ENCODE measurements around the gene PLCD3. TPM values are rescaled to one million over a fixed set of nuclear protein-coding genes. Genes with fewer than 3 reads are reported as not detected.
"Not testable (repeated sequence)": the region's sequence is repeated elsewhere in the genome, so short reads cannot be mapped to it uniquely, and the experiment has no call there.

PLCD3 gene
- polyA plus RNA-seq, 1 experiment, result 81.6 TPM

DNA sequence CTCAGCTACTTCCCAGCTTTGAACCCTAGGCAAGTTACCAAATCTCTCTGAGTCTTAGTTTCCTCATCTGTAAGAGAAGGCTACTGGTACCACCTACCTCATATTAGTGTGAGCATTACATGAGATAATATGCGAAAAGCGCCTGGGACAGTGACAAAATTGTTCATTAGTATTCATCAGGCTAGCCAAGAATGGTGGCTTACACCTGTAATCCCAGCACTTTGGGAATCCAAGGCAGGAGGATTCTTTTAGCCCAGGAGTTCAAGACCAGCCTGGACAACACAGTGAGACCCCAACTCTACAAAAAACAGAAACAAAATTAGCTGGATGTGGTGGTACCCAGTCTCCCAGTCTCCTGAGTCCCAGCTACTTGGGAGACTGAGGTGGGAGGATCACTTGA lies 3.3 kb downstream of the PLCD3 start:
- H3K27me3 ChIP-seq (ENCODE audit: control insufficient read depth, insufficient read depth, low read length), result no peaks in the 10 kb centered on the region
- peaks cover 2% of the 10 kb centered on the region for H3K36me3 ChIP-seq (ENCODE audit: control insufficient read depth, insufficient read depth, low read length)
- DNase-seq (ENCODE audit: low read depth), result no peak
- H3K4me3 ChIP-seq (ENCODE audit: low read depth, low read length), result no peak overlapping the region
- CTCF ChIA-PET, result interaction anchor here (1.2 to 6.9 kb wide), 4 partner anchors 11 to 219 kb away, joined by 3 to 95 read pairs (median 8); no protein-coding TSS in a partner anchor
- TF ChIP-seq, protein P1, sequence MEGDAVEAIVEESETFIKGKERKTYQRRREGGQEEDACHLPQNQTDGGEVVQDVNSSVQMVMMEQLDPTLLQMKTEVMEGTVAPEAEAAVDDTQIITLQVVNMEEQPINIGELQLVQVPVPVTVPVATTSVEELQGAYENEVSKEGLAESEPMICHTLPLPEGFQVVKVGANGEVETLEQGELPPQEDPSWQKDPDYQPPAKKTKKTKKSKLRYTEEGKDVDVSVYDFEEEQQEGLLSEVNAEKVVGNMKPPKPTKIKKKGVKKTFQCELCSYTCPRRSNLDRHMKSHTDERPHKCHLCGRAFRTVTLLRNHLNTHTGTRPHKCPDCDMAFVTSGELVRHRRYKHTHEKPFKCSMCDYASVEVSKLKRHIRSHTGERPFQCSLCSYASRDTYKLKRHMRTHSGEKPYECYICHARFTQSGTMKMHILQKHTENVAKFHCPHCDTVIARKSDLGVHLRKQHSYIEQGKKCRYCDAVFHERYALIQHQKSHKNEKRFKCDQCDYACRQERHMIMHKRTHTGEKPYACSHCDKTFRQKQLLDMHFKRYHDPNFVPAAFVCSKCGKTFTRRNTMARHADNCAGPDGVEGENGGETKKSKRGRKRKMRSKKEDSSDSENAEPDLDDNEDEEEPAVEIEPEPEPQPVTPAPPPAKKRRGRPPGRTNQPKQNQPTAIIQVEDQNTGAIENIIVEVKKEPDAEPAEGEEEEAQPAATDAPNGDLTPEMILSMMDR (IDR thresholded peaks at IDR 0.05; ENCODE audit: insufficient read depth, low read depth, low read length), result no peak
- POLR2A ChIA-PET, result interaction anchor here (0.6 kb wide), 2 partner anchors 183 to 485 kb away, joined by 3 read pairs; no protein-coding TSS in a partner anchor

DNA sequence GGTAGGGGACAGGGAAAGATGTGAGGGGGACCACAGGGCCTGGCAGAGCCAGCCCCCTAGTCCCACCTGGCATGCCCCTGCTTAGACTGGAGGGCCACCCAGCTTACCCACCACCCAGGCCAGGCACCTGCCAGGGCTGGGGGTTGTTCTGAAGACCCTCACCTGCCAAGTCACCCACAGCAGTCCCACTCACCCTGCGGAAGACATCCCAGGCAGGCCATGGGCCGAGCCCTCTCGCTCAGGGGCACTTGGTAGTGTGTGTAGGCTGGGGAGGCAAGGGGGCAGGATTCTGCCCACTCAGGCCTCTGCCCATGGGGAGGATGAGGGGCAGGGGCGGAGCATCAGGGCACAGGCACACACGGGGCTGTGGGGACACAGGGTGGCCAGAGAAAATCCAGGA lies 4.0 kb downstream of the PLCD3 start:
- no peaks in the 10 kb centered on the region for H3K27me3 ChIP-seq (ENCODE audit: control insufficient read depth, insufficient read depth, low read length)
- no peak overlapping the region for H3K4me3 ChIP-seq (ENCODE audit: low read depth, low read length)
- DNase-seq (ENCODE audit: low read depth), result no peak
- peaks cover 2% of the 10 kb centered on the region for H3K36me3 ChIP-seq (ENCODE audit: control insufficient read depth, insufficient read depth, low read length)
- POLR2A ChIA-PET, result interaction anchor here (0.6 kb wide), 1 partner anchor 23 kb away, joined by 3 read pairs; no protein-coding TSS in a partner anchor
- TF ChIP-seq, protein P1 (IDR thresholded peaks at IDR 0.05; ENCODE audit: insufficient read depth, low read depth, low read length), result no peak
- CTCF ChIA-PET, result interaction anchor here (0.9 to 6.9 kb wide), 5 partner anchors 10 to 765 kb away, joined by 3 to 95 read pairs (median 4); partner anchors contain the start of genes FAM171A2 and HEXIM1

DNA sequence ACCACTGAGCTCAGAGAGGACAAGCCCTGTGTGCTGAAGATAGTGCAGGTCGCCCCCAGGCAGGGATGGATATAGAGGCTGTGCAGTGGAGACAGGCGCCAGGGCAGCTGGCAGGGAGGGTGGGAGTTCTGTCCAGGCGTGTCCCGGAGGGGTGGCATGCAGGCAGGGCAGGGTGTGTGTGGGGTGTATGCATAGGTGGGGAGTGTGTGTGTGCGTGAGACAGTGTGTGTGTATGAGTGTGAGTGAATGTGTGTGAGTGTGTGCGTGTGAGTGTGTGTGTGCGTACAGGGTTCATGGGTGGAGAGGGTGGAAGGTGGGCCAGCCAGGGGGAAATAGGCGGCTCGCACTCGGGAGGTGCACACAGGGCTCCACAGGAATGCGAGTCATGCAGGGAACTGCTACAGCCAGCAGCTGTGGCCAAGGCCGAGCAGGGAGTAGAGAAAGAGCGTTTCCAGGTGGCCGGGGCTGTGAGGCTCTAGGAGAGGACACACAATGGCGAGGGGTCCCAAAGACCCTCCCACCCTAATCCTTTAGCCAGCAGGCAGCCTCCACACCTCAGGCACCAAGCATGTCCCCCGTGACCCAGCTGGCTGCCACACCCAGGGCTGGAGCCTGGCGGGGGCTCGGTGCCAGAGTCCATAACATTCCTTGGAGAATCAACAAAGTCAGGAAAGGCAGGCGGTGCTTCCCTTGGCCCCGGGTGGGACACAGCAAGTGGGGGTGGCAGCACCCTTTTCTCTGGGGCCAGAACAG lies 4.6 kb downstream of the PLCD3 start:
- TF ChIP-seq, protein P1 (IDR thresholded peaks at IDR 0.05; ENCODE audit: insufficient read depth, low read depth, low read length), result no peak
- ChIA-PET POLR2A (interaction anchor here (0.6 kb wide), 1 partner anchor 22 kb away, joined by 3 read pairs; no protein-coding TSS in a partner anchor), CTCF (interaction anchor here (0.8 to 6.9 kb wide), 7 partner anchors 8 to 764 kb away, joined by 3 to 95 read pairs (median 4); partner anchors contain the start of genes ACBD4, FAM171A2 and HEXIM1)
- Histone ChIP-seq H3K27me3 (ENCODE audit: control insufficient read depth, insufficient read depth, low read length) (no peaks in the 10 kb centered on the region), H3K36me3 (ENCODE audit: control insufficient read depth, insufficient read depth, low read length) (peaks cover 2% of the 10 kb centered on the region), H3K4me3 (ENCODE audit: low read depth, low read length) (no peak overlapping the region)
- no peak for DNase-seq (ENCODE audit: low read depth)

DNA sequence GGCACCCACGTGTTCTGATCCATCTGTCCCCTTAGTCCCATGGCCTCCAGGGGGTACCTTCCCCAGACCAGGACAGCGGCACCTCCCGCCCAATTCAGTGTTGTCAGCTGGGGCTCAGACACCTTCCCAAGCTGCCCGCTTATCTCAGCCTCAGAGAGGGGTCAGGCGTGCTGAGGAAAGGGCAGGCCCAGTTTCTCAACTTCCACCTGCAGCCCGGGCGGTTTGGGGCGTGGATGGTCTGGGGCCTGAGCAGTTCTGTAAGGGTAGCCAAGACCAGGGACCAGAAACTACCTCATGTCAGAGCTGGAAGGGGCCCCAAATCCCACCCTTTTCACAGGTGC lies 5.1 kb downstream of the PLCD3 start:
- DNase-seq (ENCODE audit: low read depth), result no peak
- no peak overlapping the region for H3K4me3 ChIP-seq (ENCODE audit: low read depth, low read length)
- no peaks in the 10 kb centered on the region for H3K27me3 ChIP-seq (ENCODE audit: control insufficient read depth, insufficient read depth, low read length)
- H3K36me3 ChIP-seq (ENCODE audit: control insufficient read depth, insufficient read depth, low read length), result peaks cover 2% of the 10 kb centered on the region
- CTCF ChIA-PET, result interaction anchor here (0.8 to 6.9 kb wide), 6 partner anchors 8 to 207 kb away, joined by 3 to 95 read pairs (median 4); partner anchors contain the start of genes ACBD4 and HEXIM1
- POLR2A ChIA-PET, result no interaction called here
- TF ChIP-seq, protein P1 (IDR thresholded peaks at IDR 0.05; ENCODE audit: insufficient read depth, low read depth, low read length), result no peak

DNA sequence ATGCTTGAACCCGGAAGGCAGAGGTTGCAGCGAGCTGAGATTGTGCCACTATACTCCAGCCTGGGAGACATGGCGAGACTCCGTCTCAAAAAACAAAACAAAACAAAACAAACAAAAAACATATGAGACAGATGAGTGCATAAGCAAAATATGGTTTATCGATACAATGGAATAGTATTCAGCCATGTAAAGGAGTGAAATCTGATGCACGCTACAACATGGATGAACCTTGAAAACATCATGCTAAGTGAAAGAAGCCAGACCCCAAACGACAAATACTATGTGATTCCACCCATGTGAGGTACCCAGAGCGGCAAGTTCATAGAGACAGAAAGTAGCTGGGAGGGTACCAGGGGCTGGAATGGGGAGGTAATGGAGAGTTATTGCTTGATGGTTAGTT lies 6.8 kb downstream of the PLCD3 start:
- no peak overlapping the region for H3K4me3 ChIP-seq (ENCODE audit: low read depth, low read length)
- CTCF ChIA-PET, result interaction anchor here (0.9 to 2.7 kb wide), 4 partner anchors 10 to 224 kb away, joined by 3 to 12 read pairs (median 3); partner anchors contain the start of gene ACBD4
- TF ChIP-seq, protein P1 (IDR thresholded peaks at IDR 0.05; ENCODE audit: insufficient read depth, low read depth, low read length), result no peak
- POLR2A ChIA-PET, result interaction anchor here (0.6 kb wide), 1 partner anchor 595 kb away, joined by 5 read pairs; no protein-coding TSS in a partner anchor
- no peak for DNase-seq (ENCODE audit: low read depth)
- H3K27me3 ChIP-seq (ENCODE audit: control insufficient read depth, insufficient read depth, low read length), result no peaks in the 10 kb centered on the region
- peaks cover 2% of the 10 kb centered on the region for H3K36me3 ChIP-seq (ENCODE audit: control insufficient read depth, insufficient read depth, low read length)

DNA sequence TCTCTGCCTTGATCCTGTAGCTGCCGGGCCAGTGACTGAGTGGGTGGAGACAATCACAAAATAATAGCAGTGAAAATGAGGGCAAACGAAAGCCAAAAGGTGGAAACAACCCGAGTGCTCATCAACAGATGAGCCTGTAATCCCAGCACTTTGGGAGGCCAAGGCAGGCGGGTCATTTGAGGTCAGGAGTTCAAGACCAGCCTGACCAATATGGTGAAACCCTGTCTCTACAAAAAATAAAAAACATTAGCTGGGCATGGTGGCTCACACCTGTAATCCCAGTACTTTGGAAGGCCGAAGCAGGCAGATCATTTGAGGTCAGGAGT lies 7.6 kb downstream of the PLCD3 start:
- H3K27me3 ChIP-seq (ENCODE audit: control insufficient read depth, insufficient read depth, low read length); H3K36me3 ChIP-seq (ENCODE audit: control insufficient read depth, insufficient read depth, low read length); DNase-seq (ENCODE audit: low read depth); H3K4me3 ChIP-seq (ENCODE audit: low read depth, low read length); POLR2A ChIA-PET: not testable (repeated sequence)
- CTCF ChIA-PET, result interaction anchor here (0.9 to 2.7 kb wide), 6 partner anchors 8 to 223 kb away, joined by 3 to 12 read pairs (median 3); partner anchors contain the start of genes ACBD4 and PLCD3
